ENCODE data around the gene MTNR1A.

DNA sequence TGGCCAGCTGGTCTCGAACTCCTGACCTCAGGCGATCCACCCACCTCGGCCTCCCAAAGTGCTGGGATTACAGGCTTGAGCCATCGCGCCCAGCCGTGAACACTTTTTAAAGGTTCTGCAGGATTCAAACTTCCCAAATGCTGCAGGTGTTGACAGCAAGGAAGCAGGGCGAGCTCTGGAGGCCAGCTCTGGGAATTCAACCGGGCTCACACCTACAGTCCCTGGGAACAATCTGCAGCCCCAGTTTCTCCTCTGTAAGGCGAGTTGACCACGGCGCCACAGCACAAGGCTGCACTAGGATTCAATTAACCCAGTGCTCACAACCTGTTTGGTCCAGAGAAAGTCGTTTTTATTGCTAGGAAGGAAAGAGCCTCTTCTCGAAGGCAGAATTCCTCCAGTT lies 1.6 kb downstream of the MTNR1A start:
- TF ChIP-seq GLI4 (tag by site-specific recombination; IDR thresholded peaks at IDR 0.05) (no peak), KLF7 (tag by site-specific recombination; IDR thresholded peaks at IDR 0.05; ENCODE audit: borderline replicate concordance) (no peak), ZNF600 (tag by site-specific recombination; IDR thresholded peaks at IDR 0.05) (no peak), ZNF660 (tag by site-specific recombination; IDR thresholded peaks at IDR 0.05) (no peak), ZNF404 (tag by site-specific recombination; IDR thresholded peaks at IDR 0.05) (no peak), ZNF155 (tag by site-specific recombination; IDR thresholded peaks at IDR 0.05) (no peak), RBAK (tag by site-specific recombination; IDR thresholded peaks at IDR 0.05) (no peak)
- TF ChIP-seq, protein P1, sequence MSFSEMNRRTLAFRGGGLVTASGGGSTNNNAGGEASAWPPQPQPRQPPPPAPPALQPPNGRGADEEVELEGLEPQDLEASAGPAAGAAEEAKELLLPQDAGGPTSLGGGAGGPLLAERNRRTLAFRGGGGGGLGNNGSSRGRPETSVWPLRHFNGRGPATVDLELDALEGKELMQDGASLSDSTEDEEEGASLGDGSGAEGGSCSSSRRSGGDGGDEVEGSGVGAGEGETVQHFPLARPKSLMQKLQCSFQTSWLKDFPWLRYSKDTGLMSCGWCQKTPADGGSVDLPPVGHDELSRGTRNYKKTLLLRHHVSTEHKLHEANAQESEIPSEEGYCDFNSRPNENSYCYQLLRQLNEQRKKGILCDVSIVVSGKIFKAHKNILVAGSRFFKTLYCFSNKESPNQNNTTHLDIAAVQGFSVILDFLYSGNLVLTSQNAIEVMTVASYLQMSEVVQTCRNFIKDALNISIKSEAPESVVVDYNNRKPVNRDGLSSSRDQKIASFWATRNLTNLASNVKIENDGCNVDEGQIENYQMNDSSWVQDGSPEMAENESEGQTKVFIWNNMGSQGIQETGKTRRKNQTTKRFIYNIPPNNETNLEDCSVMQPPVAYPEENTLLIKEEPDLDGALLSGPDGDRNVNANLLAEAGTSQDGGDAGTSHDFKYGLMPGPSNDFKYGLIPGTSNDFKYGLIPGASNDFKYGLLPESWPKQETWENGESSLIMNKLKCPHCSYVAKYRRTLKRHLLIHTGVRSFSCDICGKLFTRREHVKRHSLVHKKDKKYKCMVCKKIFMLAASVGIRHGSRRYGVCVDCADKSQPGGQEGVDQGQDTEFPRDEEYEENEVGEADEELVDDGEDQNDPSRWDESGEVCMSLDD (tag by site-specific recombination; IDR thresholded peaks at IDR 0.05), result no peak
- TF ChIP-seq, protein P2, sequence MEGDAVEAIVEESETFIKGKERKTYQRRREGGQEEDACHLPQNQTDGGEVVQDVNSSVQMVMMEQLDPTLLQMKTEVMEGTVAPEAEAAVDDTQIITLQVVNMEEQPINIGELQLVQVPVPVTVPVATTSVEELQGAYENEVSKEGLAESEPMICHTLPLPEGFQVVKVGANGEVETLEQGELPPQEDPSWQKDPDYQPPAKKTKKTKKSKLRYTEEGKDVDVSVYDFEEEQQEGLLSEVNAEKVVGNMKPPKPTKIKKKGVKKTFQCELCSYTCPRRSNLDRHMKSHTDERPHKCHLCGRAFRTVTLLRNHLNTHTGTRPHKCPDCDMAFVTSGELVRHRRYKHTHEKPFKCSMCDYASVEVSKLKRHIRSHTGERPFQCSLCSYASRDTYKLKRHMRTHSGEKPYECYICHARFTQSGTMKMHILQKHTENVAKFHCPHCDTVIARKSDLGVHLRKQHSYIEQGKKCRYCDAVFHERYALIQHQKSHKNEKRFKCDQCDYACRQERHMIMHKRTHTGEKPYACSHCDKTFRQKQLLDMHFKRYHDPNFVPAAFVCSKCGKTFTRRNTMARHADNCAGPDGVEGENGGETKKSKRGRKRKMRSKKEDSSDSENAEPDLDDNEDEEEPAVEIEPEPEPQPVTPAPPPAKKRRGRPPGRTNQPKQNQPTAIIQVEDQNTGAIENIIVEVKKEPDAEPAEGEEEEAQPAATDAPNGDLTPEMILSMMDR (tag by site-specific recombination; IDR thresholded peaks at IDR 0.05), result no peak
- TF ChIP-seq, protein P3, sequence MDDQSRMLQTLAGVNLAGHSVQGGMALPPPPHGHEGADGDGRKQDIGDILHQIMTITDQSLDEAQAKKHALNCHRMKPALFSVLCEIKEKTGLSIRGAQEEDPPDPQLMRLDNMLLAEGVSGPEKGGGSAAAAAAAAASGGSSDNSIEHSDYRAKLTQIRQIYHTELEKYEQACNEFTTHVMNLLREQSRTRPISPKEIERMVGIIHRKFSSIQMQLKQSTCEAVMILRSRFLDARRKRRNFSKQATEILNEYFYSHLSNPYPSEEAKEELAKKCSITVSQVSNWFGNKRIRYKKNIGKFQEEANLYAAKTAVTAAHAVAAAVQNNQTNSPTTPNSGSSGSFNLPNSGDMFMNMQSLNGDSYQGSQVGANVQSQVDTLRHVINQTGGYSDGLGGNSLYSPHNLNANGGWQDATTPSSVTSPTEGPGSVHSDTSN (CRISPR knock-in tag; IDR thresholded peaks at IDR 0.05), result no peak
- TF ChIP-seq, protein P4, sequence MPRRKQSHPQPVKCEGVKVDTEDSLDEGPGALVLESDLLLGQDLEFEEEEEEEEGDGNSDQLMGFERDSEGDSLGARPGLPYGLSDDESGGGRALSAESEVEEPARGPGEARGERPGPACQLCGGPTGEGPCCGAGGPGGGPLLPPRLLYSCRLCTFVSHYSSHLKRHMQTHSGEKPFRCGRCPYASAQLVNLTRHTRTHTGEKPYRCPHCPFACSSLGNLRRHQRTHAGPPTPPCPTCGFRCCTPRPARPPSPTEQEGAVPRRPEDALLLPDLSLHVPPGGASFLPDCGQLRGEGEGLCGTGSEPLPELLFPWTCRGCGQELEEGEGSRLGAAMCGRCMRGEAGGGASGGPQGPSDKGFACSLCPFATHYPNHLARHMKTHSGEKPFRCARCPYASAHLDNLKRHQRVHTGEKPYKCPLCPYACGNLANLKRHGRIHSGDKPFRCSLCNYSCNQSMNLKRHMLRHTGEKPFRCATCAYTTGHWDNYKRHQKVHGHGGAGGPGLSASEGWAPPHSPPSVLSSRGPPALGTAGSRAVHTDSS (tag by site-specific recombination; IDR thresholded peaks at IDR 0.05), result no peak
